HG03159 (cell line): ENCODE data around the gene HRH3.
A peak's percentile ranks its signal among the peaks of the same experiment; 100 is the strongest.

Experiments
- ATAC-seq: cut with Tn5 transposase; IDR thresholded peaks from one replicate; pipeline ENCODE4 v1.9.1; 2021; ENCODE audit warnings: mild to moderate bottlenecking, moderate library complexity; ENCODE audit not compliant: unreplicated experiment

The HRH3 gene

DNA sequence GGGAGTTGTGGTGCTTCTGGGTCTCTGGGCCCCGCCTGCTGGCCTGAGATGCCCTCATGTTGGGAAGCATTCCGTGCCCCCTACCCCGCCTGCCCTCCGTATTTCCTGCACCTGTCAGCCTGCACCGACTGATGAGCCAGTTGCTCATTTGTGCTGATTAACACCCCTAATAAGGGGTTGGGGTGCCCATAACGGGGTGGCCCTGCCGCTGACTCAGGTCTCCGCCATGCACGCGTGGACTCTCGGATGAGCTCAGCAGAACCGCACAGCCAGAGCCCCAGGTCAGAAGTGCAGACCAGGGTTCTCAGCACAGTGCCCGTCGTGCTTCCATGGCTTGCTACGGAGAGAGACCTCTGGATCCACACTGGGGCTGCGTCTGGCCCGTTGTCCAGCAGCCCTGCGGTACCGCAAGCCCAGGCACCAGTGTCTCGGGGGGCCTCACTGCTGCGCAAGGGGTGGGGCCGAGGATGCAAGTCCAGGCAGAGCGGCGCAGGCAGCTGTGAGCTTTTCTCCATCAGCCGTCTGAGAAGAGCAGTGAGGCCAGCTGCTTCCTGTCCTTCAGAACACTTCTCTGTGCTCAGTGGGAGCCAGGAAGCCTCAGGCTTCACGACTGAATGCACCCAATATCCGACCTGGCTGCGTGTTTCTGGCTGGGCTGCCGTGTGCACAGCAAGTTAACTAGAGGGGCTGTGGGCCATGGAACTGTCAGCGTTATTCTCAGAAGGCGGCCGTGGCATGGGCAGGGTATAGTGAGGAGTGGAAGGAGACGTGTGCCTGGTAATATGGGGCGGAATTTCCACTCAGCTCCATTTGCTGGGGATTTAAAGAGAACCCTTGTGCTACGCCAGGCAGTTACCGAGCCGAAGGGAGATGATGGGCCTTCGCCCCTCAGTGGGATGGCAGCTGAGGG, 18.6 kb downstream of the HRH3 start:
- no peak for ATAC-seq

DNA sequence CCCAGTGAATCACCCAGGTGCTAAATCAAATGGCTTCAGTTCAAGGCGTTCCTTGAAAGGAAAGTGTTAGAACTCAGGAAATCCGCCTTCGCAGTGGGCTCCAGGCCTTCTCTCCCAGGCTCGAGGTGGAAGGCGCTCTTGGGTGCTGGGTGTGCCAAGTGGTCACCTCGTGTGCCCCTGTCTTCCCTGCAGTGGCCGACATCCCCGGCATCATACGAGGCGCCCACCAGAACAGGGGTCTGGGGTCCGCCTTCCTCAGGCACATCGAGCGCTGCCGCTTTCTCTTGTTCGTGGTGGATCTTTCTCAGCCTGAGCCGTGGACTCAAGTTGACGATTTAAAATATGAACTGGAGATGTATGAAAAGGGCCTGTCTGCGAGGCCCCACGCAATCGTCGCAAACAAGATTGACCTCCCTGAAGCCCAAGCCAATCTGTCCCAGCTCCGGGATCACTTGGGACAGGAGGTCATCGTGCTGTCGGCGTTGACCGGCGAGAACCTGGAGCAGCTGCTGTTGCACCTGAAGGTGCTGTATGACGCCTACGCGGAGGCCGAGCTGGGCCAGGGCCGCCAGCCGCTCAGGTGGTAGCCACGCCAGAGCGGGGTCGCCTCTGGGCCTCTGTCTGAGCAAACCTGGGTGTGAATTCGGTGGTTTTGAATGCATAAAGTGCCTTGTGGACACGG, 19.4 kb downstream of the HRH3 start:
- ATAC-seq, result no peak

DNA sequence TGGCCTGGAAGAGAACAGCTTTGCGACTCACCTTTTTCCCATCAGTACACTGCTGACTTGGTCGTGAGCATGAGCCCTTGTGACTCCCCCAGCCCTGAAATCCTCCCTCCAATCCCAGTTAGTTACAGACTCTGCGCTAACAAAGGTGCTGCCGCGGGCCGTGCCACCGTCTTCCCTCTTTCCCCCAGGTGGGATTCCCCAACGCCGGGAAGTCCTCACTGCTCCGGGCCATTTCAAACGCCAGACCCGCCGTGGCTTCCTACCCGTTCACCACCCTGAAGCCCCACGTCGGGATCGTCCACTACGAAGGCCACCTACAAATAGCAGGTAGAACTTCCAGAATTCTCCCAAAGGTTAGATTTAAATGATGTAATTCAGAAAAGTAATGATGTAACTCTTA, 21.1 kb downstream of the HRH3 start:
- ATAC-seq, result no peak

DNA sequence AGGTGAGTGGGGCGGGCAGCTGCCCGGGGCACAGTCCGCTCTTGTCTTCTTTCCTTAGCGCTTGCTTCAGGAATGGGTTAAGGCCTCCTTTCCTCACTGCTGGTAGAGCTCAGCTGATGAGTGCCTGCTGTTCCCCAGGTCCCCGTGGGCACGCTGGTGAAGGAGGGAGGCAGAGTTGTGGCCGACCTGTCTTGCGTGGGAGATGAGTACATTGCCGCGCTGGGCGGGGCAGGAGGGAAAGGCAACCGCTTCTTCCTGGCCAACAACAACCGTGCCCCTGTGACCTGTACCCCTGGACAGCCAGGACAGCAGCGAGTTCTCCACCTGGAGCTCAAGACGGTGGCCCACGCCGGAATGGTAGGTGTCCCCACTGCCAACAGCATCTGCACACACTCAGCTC, 21.6 kb downstream of the HRH3 start:
- no peak for ATAC-seq

DNA sequence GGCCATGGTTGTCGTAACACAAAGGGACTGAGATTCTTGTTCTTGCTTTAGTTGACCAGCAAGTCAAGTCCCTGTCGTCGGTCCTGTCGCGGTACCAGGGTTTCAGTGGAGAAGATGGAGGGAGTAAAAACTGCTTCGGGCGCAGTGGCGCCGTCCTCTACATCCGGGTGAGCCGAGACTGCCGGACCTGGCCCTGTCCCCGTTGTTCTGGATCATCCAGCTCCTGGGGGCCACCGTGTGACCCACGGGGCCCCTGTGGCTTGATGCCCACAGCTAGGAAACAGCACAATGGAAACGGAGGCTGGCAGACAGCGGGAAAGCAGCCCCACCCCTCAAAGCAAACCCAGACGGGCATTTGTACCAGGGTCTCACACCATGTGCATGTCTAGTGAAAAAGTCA, 22.3 kb downstream of the HRH3 start:
- ATAC-seq, result no peak

DNA sequence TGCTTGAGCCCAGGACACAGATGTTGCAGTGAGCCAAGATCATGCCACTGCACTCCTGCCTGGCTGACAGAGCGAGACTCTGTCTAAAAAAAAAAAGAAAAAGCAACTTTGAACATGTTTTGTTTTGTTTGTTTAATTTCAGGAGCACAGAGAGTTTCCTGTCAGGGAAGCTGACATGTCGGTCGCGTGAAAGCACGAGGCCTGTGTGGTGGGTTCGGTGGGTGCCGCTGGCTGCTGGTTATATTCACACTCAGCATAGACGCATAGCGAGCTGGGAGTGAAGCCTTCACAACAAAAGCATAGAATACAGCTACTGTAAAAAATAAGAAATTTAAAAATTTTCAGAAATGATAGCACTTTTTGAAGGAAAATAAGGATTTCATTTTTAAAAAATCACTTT, 22.8 kb downstream of the HRH3 start:
- ATAC-seq, result no peak

DNA sequence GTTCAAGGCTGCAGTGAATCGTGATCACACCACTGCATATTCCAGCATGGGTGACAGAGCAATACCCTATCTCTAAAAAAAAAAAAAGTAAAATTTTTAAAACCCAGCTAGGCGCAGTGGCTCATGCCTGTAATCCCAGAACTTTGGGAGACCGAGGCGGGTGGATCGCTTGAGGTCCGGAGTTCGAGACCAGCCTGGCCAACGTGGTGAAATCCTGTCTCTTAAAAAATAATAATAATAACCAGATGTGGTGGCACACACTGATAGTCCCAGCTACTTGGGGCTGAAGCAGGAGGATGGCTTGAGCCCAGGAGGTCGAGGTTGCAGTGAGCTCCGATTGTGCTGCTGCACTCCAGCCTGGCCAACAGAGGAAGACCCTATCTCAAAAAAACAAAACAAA, 23.8 kb downstream of the HRH3 start:
- ATAC-seq, result no peak

DNA sequence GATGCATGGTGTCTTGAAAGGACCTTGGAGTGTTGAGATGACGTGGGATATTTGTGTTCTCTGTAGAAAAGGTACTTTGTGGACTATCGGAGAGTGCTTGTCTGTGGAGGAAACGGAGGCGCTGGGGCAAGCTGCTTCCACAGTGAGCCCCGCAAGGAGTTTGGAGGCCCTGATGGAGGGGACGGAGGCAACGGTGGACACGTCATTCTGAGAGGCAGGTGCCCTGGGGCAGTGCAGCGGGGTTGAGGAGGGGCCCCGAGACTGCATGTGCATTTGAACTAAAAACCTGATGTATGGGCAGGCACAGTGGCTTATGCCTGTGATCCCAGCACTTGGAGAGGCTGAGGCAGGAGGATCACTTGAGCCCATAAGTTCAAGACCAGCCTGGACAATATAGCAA, 24.3 kb downstream of the HRH3 start:
- ATAC-seq, result no peak

DNA sequence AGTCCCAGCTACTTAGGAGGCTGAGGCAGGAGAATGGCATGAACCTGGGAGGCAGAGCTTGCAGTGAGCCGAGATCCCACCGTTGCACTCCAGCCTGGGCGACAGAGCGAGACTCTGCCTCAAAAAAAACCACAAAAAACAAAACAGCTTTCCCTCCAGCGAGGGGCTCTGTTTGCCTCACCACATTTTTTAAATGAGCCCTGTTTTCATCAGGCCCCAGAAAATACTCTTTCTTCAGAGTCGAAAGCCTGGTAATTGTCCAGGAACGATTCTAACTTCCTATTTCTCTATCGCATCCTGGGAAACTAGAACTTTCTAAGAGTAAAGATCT, 25.0 kb downstream of the HRH3 start:
- ATAC-seq, result no peak

DNA sequence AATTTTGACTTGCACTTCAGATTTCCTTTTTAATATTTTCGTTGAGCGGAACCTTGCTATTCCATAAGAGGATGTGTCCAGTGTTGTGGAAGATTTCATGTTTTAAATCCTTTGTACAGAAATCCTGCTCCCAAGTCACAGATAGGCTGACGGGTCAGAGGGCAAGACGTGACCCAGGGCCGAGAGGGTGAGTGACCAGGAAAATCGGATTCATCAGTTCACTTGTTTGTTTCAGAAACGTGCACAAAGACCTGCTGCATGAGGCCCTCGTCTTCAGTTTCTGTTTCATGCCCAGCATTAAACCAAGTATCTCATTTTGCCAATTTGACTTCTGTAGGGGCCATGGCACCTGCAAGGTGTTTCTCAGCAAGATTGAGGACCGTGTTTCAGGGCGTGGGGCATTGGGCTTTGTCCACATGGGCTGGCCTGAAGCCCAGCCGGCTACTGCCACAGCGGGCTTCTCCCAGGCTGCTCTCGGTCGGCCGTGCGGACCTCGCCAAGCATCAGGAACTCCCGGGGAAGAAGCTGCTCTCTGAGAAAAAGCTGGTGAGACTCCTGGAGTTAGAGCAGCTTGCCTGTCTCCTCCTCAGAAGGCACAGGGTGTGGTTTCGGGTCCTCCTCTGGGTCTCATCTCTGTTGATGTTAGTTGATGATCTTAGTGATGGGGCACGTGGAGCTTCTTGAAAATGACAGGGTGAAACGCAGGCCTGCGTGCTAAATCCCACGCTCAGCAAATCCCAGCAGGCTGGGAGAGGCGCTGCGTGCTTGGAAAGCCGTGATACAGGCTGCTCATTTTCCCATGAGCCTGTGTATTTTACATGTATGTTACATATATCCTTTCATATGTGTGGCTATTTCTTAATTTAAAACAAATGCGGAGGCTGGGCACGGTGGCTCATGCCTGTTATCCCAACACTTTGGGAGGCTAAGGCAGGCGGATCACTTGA, 26.7 kb downstream of the HRH3 start:
- ATAC-seq, result no peak

DNA sequence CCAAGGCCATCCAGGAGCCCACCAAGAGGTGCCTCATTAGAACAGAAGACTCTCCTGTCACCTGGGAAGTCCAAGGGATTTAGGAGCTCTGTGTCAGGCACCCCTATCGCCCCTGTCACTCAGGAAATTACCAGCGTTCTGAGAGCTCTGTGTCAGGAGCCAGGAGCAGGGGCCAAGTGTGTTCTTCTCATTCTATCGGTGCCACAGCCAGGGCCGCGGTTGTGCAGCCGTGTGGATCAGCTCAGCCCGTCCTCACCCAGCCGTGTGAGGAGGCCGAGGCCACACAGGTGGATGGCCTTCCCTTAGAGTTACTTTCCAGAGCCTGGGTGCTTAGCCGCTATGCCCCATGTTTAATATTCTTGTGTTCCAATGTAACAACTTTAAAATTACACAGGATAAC, 27.4 kb downstream of the HRH3 start:
- ATAC-seq, result no peak

DNA sequence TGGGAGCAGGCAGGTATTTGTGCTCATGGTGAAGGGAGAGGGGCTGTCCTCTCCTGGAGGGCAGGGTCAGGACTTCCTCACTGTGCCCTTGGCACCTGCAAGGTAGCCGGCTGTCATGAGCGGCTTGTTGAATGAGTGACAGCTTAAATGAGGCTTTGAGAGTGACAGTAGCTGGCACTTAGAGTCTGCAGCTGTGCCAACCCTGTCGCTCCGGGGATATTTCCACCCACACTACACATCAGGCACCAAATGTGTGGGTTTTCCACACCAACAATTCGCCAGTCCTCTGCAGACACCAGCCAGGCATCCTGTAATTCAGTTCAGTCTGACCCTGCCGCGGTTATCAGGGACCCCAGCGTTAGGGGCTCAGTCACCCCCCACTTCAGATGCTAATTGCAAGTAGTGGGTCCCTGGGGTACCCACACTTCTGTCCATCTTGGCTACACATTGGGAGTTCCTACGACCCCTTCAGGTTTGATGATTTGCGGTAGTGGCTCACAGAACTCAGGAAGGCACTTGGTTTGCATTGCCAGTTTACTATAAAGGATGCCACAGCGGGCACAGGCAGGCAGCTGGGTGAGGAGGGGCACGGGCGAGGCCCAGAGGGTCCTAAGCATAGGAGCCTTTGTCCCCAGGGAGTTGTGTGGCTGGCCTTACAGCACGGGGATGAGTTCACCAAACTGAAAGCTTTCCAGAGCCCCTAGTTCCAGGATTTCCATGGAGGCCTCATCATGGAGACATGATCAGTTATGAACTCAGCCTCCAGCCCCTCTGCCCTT, 28.1 kb downstream of the HRH3 start:
- no peak for ATAC-seq

DNA sequence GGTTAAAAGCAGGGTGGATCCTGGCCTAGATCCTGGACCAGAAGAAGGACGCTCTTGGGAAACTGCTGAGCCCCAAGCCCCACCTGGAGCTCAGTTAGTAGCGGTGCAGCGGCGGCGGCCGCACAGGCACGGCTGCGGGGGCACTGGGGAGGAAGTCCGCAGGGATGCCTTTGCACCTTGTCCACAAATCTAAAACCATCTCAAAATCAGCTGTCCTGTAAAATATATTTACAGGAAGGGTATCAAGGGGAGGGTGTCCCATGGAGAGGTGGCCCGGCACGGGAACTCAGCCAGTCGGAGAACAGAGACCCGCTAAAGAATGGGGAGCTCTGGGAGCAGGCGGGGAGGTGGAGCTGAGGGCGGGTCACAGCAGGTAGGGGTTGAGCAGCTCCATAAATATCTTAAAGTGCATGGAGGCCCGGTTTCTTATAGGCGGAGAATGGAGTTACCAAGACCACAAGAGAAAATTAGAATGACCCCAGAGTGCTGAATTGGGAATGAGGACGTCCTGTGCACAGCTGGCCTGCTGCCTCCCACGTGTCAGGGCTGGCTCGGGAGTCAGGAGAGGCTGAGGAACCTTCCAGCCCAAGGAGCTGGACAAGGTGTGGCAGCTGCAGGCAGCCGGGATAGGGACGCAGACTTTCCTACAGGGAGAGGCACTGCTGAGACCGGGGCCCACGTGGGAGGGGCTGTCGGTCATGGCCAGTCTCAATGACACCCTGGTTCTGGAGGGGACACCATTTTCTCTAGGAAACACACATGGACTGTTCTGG, 29.3 kb downstream of the HRH3 start:
- ATAC-seq, result no peak

DNA sequence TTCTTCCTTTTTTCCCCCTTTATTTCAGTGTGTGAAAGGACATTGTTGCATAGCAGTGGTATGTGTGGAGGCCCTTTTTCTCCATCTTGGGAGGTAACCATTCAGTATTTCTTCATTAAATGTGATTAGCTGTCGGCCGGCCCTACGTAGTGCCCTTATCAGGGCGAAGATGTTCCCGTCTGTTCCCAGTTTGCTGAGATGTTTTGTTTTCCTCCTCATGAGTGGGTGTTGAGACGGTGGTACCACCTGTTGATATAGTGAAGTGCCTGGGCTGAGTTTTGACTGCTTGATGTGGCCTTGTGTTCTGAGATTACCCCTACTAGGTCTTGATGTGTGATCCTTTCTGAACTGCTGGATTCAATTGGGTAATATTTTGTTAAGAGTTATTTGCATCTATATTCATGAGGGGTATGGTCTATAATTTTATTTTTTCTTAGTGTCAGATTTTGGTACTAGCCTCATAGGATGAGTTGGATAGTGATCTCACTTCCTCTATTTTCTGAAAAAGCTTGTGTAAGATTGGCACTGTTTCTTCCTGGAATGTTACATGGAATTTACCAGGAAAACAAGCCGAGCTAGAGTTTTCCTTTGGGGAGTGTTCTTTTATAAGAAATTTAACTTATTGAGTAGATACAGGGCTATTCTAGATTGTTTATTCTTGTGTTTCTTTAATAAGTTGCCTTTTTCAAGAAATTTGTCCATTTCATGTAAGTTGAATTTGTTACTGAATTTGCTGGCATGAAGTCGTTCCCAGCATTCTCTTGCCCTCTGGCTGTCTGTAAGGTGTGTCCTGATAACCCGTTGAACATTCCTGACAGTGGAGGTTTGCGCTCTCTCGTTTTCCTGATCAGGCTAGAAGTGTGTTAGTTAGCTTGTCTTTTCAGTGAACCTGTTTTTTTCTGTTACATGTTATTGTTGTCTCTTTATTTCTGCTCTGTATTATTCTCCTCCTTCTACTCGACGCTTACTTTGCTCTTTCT, 32.9 kb downstream of the HRH3 start:
- no peak for ATAC-seq

DNA sequence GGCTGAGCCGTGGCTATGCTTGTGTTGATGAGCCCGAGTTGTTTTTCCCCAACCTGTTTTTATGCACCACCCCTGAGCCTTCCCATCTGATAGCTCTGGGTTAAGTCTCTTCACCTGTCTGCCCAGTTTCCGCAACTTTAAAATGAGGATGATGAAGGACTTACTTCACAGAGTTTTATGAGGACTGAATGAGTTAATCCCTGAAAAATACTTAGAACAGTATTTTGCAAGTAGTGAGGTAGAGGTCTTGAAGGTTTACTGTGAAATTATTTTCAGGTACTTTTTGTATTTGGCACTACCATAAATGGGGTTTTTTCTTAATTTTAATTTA, 34.0 kb downstream of the HRH3 start:
- no peak for ATAC-seq

DNA sequence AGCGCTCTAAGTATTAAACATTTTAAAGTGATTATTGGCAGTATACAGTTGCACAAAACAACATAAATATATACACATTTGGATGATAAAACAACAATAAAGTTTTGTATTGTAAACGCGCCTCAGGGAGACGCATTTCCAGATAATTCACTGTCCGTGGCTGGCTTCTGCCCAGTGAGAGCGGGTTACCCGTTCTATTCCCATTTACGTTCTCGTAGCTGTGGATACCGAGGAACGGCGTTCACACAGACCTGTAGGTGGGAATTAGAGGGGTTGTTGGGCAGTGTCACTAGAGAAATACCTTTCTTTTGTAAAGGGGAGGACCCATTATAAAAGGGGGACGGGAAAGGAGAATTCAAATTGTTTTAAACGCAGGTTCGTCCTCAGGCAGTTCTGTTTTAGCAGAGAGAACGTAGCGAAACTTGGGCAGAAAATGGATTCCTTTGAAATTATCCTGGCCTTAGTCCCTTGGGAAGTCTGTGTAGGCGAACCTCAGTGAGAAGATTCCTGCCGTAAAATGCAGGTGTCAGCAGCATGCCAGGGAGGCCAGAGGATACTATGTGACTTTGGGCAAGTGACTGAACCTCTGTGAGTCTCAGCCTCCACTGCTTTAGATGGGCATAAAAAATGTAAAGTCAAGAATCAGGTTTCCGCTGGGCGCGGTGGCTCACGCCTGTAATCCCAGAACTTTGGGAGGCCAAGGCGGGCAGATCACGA, 36.5 kb downstream of the HRH3 start:
- no peak for ATAC-seq

DNA sequence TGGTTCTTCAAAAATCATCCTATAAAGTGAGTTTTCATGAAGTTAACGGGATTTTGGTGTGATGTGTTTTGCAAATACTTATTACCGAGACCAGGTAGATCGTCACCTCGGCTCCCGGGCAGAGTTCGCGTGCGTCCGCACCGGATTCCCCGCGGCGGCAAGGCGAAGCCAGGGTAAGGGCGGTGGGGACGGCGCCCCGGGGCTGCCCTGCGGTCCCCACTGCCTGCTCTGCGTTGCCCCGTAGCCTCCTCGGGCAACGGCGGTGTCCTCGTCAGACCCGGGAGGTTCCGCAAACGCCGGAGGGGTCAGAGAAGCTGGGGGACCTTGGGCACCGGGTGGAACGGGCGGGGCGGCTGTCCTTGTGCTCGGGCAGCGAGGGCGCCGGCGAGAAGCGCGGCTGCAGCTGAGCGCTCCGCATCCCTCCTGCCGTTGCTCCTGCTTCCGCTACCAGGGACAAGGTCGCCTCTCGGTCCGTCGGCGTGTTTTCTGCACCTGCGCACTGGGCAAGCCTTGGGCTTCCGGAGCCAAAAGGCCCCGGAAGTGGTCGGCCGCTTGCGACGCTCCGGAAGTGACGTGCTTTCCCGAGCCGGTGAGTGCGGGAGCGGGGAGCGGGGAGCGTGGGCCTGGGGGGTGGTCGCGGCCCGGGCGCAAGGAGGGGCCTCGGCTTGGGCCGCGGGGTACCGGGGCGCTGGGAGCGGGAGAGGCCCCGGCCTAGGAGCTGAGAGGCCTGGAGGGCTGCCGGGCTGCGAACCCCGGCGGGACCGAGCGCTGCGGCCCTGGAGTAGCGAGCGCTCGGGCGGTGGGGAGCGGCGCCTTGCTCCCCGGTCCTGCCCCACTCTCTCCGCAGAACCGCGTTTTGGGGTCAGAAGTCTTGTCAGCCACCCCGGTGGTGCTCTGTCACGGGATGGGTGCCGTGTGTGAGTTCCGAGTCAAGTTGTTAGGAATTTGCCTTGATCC, 37.3 kb downstream of the HRH3 start, which contains the start of gene MTG2:
Gene MTG2, plus strand, starts transcription at position 560 of the 957 bp plus-strand sequence. CDS start 10,393 bp downstream, outside the sequence.
- peak; percentile 94 for ATAC-seq
